GM13977 (cell line): ENCODE data around the gene SAPCD2.
A peak's percentile ranks its signal among the peaks of the same experiment; 100 is the strongest.

Experiments used
- DNase-seq: peaks from one replicate; pipeline ENCODE4 v3.0.0; 2012; ENCODE audit warnings: low spot score
- in situ Hi-C: fragments of 300-500 bp; cut with MboI; formaldehyde crosslinking; loops from one replicate; pipeline ENCODE4 v1.12.0; 2022; ENCODE audit warnings: low sequenced_read_pairs, low pct_unique_long_range_greater_than_20kb, mixed read lengths, inconsistent platforms; ENCODE audit not compliant: unreplicated experiment
- TF ChIP-seq, protein P1 (sequence below): IDR thresholded peaks from 2 replicates; pipeline ENCODE4 v1.5.1; 2012; ENCODE audit warnings: mild to moderate bottlenecking, control low read depth; ENCODE audit not compliant: insufficient read depth; ENCODE audit errors: extremely low read depth, missing control alignments

The SAPCD2 gene

DNA sequence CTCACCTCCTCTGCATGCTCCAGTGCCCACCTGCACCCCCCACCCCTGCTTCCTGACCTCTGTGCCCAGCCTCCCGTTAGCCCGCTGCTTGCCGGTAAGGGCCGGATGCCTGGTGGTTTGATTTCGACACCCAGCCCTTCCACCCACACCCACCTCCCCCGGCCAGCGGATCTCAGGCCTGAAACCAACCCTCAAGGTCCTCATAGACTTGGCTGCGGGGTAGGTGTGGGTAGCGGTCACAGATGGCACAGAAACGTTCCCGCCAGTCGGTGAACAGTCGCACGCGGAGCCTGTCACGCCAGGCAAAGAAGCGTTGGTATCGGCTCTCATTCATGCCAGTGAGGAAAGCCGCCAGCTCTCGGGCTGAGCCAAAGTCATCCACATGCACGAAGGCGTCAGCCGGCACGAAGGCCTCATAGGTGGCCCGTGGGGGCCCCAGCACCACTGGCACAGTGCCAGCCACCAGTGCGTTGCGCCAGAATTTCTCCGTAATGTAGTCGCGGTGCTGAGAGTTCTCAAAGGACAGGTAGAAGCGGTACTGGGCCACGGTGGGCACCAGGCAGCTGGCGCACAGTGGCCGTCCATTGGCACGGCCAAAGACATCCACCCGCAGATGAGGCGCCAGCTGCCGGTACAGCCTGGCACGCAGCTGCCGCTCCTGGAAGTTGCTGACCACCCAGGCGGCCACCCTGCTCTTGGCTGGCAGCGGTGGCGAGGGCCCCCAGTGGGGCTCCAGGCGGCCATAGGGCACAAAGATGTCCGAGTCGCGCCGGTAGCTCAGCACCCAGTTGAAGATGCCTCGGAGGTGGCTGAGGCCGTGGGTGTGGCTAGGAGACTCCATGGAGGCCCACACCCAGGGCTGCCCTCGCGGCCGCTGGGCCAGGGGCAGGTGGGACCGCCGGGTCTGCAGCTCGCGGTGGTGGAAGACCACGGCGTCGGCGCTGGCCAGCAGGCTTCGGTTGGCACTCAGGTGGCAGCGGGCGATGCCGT, 39.5 kb downstream of the SAPCD2 start:
- TF ChIP-seq, protein P1, sequence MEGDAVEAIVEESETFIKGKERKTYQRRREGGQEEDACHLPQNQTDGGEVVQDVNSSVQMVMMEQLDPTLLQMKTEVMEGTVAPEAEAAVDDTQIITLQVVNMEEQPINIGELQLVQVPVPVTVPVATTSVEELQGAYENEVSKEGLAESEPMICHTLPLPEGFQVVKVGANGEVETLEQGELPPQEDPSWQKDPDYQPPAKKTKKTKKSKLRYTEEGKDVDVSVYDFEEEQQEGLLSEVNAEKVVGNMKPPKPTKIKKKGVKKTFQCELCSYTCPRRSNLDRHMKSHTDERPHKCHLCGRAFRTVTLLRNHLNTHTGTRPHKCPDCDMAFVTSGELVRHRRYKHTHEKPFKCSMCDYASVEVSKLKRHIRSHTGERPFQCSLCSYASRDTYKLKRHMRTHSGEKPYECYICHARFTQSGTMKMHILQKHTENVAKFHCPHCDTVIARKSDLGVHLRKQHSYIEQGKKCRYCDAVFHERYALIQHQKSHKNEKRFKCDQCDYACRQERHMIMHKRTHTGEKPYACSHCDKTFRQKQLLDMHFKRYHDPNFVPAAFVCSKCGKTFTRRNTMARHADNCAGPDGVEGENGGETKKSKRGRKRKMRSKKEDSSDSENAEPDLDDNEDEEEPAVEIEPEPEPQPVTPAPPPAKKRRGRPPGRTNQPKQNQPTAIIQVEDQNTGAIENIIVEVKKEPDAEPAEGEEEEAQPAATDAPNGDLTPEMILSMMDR = no peak
- no peak for DNase-seq
- in situ Hi-C loops = loop anchor here (10.0 kb wide), 1 partner anchor 256 kb away; no protein-coding TSS in a partner anchor

DNA sequence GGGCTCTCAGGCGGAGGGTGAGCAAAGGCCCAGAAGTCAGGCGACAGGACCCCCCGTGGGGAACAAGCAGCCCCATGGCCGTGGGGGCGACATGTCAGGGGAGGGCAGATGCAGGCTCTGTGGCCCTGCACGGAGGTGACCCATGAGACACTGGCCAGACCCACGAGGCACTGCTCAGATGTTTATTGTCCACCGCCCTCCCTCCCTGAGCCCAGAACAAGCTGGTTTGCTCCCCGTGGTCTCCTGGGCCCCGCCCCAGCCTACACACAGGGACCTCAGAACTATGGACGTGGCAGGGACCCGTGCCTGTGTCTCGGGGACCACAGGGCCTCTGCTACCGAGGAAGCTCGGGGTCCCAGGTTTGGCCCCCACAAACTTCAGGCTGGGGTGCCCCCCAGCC, 40.4 kb downstream of the SAPCD2 start:
- TF ChIP-seq, protein P1 = no peak
- no peak for DNase-seq
- in situ Hi-C loops = loop anchor here (10.0 kb wide), 1 partner anchor 255 kb away; no protein-coding TSS in a partner anchor

DNA sequence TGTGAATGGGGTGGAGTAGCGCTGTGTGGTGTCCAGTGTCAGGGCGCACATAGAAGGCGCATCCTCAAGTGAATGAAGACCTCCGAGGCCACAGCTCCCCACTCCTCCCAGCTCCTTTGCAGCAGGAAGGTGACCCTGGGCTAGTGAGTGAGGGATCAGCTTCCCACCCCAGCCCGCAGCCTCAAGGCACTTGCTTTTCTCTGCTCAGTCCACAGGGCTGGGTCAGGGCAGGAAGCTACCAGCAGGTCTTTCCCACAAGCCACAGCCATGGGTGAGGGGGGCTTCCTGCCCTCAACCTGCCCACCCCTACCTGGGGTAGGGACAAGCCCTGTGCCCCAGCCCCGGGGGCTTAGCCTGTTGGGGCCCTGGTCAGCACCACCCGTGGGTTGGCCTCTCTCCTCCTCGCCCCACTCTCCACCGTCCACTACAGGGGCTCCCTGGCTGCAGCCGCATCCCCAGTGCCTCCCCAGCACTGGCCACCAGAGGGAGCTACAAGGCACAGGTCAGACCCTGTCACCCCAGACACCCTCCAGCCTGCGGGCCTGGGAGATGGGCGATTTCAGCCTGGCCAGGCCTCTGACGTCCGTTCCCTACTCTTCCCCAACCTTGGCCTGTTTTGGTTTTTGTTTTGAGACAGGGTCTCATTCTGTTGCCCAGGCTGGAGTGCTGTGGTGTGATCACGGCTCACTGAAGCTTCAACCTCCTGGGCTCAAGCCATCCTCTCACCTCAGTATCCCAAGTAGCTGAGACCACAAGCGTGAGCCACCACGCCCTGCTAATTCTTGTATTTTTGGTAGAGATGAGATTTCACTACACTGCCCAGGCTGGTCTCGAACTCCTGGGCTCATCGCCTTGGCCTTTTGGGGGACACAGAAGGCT, 41.1 kb downstream of the SAPCD2 start:
- in situ Hi-C loops = no loop called here
- DNase-seq = peak; percentile 82
- TF ChIP-seq, protein P1 = peak; percentile 97

DNA sequence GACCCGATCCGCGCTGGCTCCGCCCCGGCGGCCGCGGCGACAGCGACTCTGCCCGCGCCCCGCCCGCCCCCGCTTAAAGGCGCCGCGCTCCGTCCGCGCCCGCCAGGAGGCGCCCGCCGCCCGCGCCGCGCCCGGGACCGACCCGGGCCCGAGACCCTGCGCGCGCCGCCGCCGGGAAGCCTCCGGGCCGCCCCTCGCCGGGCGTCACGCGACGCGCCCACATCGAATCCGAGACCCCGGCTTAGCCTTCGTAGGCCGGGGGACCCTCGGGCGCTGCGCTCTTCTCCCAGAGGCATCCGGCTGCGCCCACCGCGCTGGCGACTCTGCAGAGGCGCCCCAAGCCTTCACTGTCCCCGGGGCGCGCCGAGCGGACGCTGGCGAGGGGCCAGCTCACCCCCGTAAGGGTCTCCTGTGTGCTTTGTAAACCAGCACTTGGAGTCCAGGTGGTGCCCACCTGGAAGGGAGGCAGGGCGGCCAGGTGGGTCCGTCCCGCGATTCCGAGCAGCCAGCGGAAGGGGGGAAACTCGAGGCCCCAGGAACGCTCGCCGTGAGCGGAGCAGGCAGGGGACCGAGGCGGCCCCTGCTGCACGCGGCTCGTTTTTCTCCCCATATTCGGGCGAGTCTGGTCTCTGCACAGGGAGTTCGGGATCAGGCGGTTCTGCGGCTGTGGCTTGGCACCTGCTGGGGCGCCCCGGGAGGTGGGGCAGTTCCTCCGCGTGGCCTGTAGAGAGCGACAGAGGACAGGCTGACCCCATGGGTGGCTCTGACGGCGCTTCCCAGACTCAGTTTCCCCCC, 41.9 kb downstream of the SAPCD2 start:
- in situ Hi-C loops = no loop called here
- TF ChIP-seq, protein P1 = peak; percentile 67
- peak; percentile 87 for DNase-seq

DNA sequence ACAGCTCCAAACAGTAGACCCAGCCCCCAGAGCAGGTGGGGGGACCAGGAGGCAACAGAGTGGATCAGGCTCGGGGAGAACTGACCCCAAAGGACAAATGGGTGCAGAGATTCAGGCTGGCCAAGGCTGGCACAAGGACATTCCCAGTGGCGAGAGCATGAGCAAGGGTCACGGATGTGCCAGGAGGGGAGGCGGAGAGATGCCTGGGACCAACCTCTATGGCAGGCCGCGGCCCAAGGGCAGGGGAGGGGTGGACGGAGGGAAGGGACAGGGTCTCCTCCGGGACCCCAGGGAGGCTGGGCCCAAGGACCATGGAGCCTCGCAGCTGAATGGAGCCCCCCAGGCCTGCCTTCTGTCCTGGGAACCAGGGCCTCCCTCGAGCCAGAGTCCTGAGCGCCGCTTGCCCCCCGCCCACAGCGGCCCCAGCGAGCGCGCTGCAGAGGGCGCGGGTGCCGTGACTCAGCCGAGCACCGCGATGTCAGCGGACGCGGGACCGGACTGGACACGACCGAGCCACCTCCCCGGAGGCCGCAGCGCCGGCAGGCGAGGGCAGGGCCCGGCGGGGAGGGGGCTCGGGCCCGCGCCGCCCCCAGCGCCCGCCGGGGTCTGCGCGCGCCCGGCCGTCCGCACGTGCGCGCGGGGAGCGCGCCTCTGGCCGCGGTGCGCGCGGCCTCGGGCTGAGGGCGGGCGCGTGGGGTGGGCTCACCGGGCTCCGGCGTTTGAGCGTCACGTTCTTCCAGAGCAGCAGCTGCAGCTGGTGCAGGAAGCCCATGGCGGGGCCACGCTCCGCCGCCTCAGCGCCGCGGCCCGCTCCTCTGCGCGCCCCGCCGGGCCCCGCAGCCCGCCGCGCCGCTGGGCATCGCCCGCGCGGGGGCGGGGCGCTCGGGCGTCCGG, 42.7 kb downstream of the SAPCD2 start, which contains the start of gene ABCA2:
Gene ABCA2 (minus strand): TSS at position 869 of the 894 bp plus-strand sequence. CDS start 97 bp downstream, at position 772.
- no peak for DNase-seq
- in situ Hi-C loops = no loop called here
- TF ChIP-seq, protein P1 = no peak
